ENCODE measurements around the gene DEF6.
A peak's percentile ranks its signal among the peaks of the same experiment; 100 is the strongest.

The DEF6 gene

DNA sequence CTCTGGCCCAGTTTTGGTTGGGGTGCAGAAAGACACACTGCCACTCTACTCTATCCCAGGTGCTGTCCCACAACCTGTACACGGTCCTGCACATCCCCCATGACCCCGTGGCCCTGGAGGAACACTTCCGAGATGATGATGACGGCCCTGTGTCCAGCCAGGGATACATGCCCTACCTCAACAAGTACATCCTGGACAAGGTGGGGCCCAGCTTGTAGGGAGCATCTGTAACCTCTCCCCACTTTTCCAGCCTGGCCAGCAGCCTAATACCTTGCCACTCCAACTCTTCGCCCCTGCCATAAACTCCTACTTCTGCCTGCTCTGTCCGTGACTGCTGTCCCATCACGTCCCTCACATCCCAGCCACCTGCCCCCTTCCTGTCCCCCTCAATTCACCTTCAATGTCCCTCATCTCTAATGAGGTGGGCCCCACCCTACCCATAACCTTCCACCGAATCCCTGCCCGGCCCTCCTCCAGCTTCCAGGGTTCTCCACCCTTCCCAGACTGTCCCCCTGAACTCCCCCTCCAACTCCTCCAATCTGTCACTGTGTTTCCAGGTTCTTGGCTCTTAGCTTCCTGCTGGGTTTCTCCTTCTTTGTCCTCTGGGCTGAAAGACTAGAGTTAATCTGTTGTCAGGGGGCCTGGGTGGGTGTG, 12.1 kb downstream of the DEF6 start:
- no peak for DNase-seq
- Mint-ChIP-seq H3K4me1 (peaks cover 86% of the 10 kb centered on the region), H3K4me3 (peak overlapping the region; percentile 49), H3K27ac (peak overlapping the region; percentile 97), H3K9me3 (no peaks in the 10 kb centered on the region), H3K36me3 (peaks cover 76% of the 10 kb centered on the region), H3K27me3 (no peaks in the 10 kb centered on the region)
- CTCF ChIA-PET: interaction anchor here (1.0 to 5.9 kb wide), 4 partner anchors 11 to 140 kb away, joined by 3 to 57 read pairs (median 6); partner anchors contain the start of gene DEF6

- peak overlapping the region; percentile 97 for H3K27ac Mint-ChIP-seq
- no peaks in the 10 kb centered on the region for H3K9me3 Mint-ChIP-seq
- peaks cover 80% of the 10 kb centered on the region for H3K36me3 Mint-ChIP-seq
- peaks cover 88% of the 10 kb centered on the region for H3K4me1 Mint-ChIP-seq
- H3K27me3 Mint-ChIP-seq: no peaks in the 10 kb centered on the region
- CTCF ChIA-PET: interaction anchor here (1.0 to 5.9 kb wide), 4 partner anchors 12 to 139 kb away, joined by 3 to 57 read pairs (median 6); partner anchors contain the start of gene DEF6
- peak; percentile 46 for DNase-seq
- H3K4me3 Mint-ChIP-seq: peak overlapping the region; percentile 49
These were observed 12.7 kb downstream of the DEF6 start for GRCh38 chr6:35310265-35310831.

- Mint-ChIP-seq H3K36me3 (peaks cover 86% of the 10 kb centered on the region), H3K9me3 (no peaks in the 10 kb centered on the region), H3K27me3 (no peaks in the 10 kb centered on the region), H3K4me3 (peak overlapping the region; percentile 62), H3K27ac (peak overlapping the region; percentile 97), H3K4me1 (peaks cover 87% of the 10 kb centered on the region)
- CTCF ChIA-PET: interaction anchor here (1.5 to 5.9 kb wide), 3 partner anchors 10 to 16 kb away, joined by 3 to 57 read pairs (median 9); partner anchors contain the start of gene DEF6
- DNase-seq: peak; percentile 76
These were observed 13.9 kb downstream of the DEF6 start for GRCh38 chr6:35311390-35312075.

DNA sequence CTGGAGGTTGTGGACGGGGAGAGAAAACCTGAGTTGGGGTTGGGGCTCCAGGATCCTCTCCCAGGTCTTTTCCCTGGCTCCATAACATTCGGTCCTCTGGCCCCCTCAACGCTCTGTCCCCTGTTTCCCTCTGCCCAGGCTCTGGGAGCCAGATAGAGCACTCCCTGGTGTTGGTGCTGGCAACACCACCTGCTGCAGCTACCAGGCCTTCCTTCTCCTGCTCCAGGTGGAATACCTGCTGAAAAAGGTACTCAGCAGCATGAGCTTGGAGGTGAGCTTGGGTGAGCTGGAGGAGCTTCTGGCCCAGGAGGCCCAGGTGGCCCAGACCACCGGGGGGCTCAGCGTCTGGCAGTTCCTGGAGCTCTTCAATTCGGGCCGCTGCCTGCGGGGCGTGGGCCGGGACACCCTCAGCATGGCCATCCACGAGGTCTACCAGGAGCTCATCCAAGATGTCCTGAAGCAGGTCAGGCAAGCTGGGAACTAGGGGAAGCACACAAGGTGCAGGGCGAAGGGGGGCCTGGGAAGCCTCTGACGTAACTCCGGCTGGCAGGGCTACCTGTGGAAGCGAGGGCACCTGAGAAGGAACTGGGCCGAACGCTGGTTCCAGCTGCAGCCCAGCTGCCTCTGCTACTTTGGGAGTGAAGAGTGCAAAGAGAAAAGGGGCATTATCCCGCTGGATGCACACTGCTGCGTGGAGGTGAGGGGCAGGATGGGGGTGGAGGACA, 14.6 kb downstream of the DEF6 start:
- no peak for DNase-seq
- CTCF ChIA-PET: interaction anchor here (1.5 to 5.9 kb wide), 2 partner anchors 9 to 14 kb away, joined by 3 to 57 read pairs; partner anchors contain the start of gene DEF6
- peaks cover 86% of the 10 kb centered on the region for H3K36me3 Mint-ChIP-seq
- H3K27me3 Mint-ChIP-seq: no peaks in the 10 kb centered on the region
- H3K4me3 Mint-ChIP-seq: peak overlapping the region; percentile 62
- peak overlapping the region; percentile 97 for H3K27ac Mint-ChIP-seq
- H3K4me1 Mint-ChIP-seq: peaks cover 85% of the 10 kb centered on the region
- H3K9me3 Mint-ChIP-seq: no peaks in the 10 kb centered on the region

GRCh38 chr6:35312807-35313206, 15.2 kb downstream of the DEF6 start:
- DNase-seq: no peak
- peak overlapping the region; percentile 97 for H3K27ac Mint-ChIP-seq
- H3K4me1 Mint-ChIP-seq: peaks cover 83% of the 10 kb centered on the region
- no peaks in the 10 kb centered on the region for H3K27me3 Mint-ChIP-seq
- CTCF ChIA-PET: interaction anchor here (1.5 to 5.9 kb wide), 2 partner anchors 8 to 14 kb away, joined by 3 to 57 read pairs; partner anchors contain the start of gene DEF6
- H3K4me3 Mint-ChIP-seq: peak overlapping the region; percentile 62
- no peaks in the 10 kb centered on the region for H3K9me3 Mint-ChIP-seq
- H3K36me3 Mint-ChIP-seq: peaks cover 87% of the 10 kb centered on the region

DNA sequence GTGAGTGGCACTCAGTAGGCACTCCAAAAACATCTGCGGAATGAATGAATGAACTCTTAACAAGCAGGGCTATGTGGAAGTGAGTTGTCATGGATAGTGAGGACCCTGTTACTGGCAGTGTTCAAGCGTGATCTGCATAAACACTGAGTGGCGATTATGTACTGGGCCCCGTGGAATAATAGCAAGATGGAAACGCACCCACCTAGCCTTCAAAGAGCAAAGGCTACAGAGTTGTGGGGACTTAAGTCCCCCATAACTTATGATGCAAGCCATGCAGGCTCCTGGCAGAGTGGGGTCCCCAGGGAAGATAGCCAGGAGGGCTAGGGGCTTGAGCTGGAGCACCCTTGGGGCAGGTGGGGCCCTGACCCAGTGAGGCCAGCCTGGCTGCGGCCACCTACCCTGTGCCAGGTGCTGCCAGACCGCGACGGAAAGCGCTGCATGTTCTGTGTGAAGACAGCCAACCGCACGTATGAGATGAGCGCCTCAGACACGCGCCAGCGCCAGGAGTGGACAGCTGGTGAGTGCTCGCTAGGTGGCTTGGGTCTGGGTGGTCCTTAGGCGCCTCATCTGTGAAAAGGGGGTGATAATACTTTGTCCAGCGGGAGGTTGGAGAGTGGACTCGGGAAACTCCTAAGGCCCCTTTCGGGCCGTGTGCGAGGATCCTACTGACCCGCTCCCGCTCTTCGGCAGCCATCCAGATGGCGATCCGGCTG, 20.0 kb downstream of the DEF6 start:
- Mint-ChIP-seq H3K4me3 (no peak overlapping the region), H3K36me3 (peaks cover 83% of the 10 kb centered on the region), H3K27ac (peak overlapping the region; percentile 11), H3K27me3 (no peaks in the 10 kb centered on the region), H3K9me3 (no peaks in the 10 kb centered on the region), H3K4me1 (peaks cover 43% of the 10 kb centered on the region)
- CTCF ChIA-PET: interaction anchor here (0.5 to 1.2 kb wide), 3 partner anchors 9 to 16 kb away, joined by 3 to 4 read pairs (median 3); no protein-coding TSS in a partner anchor
- no peak for DNase-seq

DNA sequence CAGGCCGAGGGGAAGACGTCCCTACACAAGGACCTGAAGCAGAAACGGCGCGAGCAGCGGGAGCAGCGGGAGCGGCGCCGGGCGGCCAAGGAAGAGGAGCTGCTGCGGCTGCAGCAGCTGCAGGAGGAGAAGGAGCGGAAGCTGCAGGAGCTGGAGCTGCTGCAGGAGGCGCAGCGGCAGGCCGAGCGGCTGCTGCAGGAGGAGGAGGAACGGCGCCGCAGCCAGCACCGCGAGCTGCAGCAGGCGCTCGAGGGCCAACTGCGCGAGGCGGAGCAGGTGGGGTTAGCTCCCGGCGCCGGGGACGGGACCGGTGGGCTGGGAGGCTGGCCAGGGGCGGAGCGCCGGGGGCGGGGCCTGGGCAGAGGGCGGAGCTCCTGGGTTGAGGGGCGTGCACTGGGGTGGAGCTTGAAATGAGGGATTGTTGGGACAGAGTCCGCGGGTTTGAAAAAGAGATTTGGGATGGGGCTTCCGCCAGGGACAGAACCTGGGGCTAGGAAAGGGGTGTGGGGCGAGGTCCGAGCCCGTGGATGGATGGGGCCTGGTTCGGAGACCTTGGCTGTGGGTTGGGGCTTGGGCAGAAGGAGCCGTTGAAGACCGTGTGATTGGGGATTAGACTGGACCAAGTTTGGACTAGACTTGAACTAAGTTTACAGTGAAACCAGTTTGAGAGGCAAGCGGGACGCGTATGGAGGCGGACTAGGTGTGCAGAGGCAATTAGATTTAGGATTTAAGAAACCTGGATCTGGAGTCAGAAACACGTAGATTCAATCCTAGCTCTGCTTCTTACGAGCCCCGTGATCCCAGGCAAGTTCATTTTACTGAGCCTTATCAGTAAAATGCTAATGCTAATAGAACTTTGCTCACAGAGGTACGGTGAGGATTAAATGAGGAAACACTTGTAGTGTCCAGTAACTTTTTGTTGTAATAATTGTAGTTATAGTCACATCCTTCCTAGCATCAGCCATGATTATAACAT, 20.9 kb downstream of the DEF6 start:
- CTCF ChIA-PET: interaction anchor here (1.0 kb wide), 1 partner anchor 9 kb away, joined by 3 read pairs; no protein-coding TSS in a partner anchor
- no peaks in the 10 kb centered on the region for H3K9me3 Mint-ChIP-seq
- H3K4me3 Mint-ChIP-seq: no peak overlapping the region
- peaks cover 81% of the 10 kb centered on the region for H3K36me3 Mint-ChIP-seq
- no peak for DNase-seq
- H3K27me3 Mint-ChIP-seq: no peaks in the 10 kb centered on the region
- no peak overlapping the region for H3K27ac Mint-ChIP-seq
- H3K4me1 Mint-ChIP-seq: peaks cover 36% of the 10 kb centered on the region

DNA sequence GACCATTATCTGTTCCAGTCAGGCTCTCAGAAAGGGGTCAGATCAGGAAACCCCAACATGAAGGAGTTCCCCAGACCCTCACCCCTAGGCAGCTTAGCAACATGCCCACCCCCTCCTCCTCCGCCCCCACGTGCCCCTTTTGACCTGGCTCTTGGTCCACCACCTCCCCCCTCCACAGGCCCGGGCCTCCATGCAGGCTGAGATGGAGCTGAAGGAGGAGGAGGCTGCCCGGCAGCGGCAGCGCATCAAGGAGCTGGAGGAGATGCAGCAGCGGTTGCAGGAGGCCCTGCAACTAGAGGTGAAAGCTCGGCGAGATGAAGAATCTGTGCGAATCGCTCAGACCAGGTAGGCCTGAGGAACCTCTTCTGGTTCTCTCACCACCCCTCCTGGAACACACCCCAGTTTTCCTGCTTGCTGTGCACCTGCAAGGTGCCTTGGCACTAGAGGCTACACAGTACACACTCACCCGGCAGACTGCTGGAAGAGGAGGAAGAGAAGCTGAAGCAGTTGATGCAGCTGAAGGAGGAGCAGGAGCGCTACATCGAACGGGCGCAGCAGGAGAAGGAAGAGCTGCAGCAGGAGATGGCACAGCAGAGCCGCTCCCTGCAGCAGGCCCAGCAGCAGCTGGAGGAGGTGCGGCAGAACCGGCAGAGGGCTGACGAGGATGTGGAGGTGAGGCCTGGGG, 21.9 kb downstream of the DEF6 start:
- CTCF ChIA-PET: no interaction called here
- no peak overlapping the region for H3K27ac Mint-ChIP-seq

DNA sequence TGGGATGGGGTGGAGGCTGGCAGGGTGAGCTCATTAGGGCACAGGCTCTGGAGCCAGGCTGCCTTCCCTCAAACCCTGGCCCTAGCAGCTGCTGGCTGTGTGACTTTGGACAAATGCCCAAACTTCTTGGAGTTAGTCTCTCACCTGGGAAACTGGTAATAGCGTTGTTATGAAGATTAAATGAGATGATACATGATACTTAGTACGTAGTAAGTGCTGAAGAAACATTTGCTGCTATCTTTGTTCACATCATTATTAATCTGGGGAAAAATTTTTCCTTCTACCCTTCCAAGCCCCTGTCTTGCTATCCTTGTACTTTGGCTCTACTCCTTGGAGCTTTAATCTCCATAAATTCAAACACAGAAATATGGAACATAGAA, 22.4 kb downstream of the DEF6 start:
- DNase-seq: no peak
- Mint-ChIP-seq H3K27ac (peak overlapping the region; percentile 52), H3K36me3 (peaks cover 71% of the 10 kb centered on the region), H3K4me1 (peaks cover 22% of the 10 kb centered on the region), H3K9me3 (no peaks in the 10 kb centered on the region), H3K27me3 (no peaks in the 10 kb centered on the region), H3K4me3 (no peak overlapping the region)
- CTCF ChIA-PET: no interaction called here

More for the DNA sequence above, 21.9 kb downstream of the DEF6 start:
- peaks cover 27% of the 10 kb centered on the region for H3K4me1 Mint-ChIP-seq
- H3K36me3 Mint-ChIP-seq: peaks cover 72% of the 10 kb centered on the region
- H3K27me3 Mint-ChIP-seq: no peaks in the 10 kb centered on the region
- H3K4me3 Mint-ChIP-seq: no peak overlapping the region
- no peaks in the 10 kb centered on the region for H3K9me3 Mint-ChIP-seq
- no peak for DNase-seq

DNA sequence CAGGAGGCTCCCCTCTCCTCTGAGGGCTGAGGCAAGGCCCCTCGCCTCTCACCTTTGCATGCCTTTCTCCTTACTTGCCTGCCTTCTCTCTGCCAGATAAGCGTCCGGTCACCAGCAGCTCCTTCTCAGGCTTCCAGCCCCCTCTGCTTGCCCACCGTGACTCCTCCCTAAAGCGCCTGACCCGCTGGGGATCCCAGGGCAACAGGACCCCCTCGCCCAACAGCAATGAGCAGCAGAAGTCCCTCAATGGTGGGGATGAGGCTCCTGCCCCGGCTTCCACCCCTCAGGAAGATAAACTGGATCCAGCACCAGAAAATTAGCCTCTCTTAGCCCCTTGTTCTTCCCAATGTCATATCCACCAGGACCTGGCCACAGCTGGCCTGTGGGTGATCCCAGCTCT, 23.5 kb downstream of the DEF6 start:
- Mint-ChIP-seq H3K4me3 (no peak overlapping the region), H3K9me3 (no peaks in the 10 kb centered on the region), H3K27me3 (no peaks in the 10 kb centered on the region), H3K36me3 (peaks cover 70% of the 10 kb centered on the region), H3K27ac (peak overlapping the region; percentile 42), H3K4me1 (peaks cover 17% of the 10 kb centered on the region)
- DNase-seq: no peak
- CTCF ChIA-PET: interaction anchor here (0.6 to 1.4 kb wide), 2 partner anchors 9 to 230 kb away, joined by 3 read pairs; no protein-coding TSS in a partner anchor

GRCh38 chr6:35327349-35328027, 29.9 kb downstream of the DEF6 start:
- H3K9me3 Mint-ChIP-seq: peaks cover 3% of the 10 kb centered on the region
- no peaks in the 10 kb centered on the region for H3K27me3 Mint-ChIP-seq
- no peak overlapping the region for H3K4me3 Mint-ChIP-seq
- CTCF ChIA-PET: interaction anchor here (0.6 to 8.9 kb wide), 15 partner anchors 9 to 341 kb away, joined by 3 to 174 read pairs (median 5); partner anchors contain the start of genes DEF6 and PPARD
- H3K4me1 Mint-ChIP-seq: peaks cover 22% of the 10 kb centered on the region
- H3K27ac Mint-ChIP-seq: peak overlapping the region; percentile 67
- peaks cover 36% of the 10 kb centered on the region for H3K36me3 Mint-ChIP-seq
- DNase-seq: peak; percentile 86

All from activated naive CD4-positive, alpha-beta T cell treated with anti-CD3 and anti-CD28 coated beads, Interleukin-2, amount 10 ng/mL, durations not matched to agents 7 days and 5 days (primary cell).